Astrocyte of the cerebellum (primary cell): ENCODE results near the gene YLPM1.

Experiments used
- DNase-seq: peaks from one replicate; pipeline ENCODE4 v3.0.0-alpha.2; 2011; ENCODE audit warnings: low read depth
- H3K4me3 ChIP-seq: 2 replicates; pipeline ENCODE4 v1.5.1; 2011; ENCODE audit warnings: mild to moderate bottlenecking, low read depth, low read length, moderate library complexity
- in situ Hi-C: cut with HindIII; loops from 2 replicates; pipeline ENCODE4 v1.10.0; 2017; ENCODE audit warnings: low sequenced_read_pairs
- TF ChIP-seq, protein P1 (sequence below): IDR thresholded peaks from 2 replicates; pipeline ENCODE4 v1.5.1; 2012; ENCODE audit warnings: low read length, low read depth, moderate library complexity, mild to moderate bottlenecking; ENCODE audit errors: missing control alignments

Gene YLPM1

DNA sequence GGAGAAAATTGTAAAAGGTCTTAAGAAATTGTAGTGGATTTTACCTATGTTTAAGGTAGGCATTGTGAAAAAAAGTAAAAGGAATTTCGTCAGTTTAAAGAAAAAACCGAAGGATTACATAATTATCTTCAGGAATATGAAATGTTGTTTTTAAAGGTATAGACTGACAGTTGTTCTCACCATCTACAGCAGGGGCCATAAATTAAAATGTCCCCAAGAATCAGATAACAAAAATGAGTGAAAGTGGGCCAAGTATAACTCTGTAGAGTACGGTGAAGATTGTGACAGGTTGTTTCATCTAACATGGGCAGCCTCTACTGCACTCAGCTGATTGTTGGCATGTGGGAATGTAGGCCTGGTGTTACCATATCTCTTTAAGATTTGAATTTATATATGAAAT is 38.3 kb downstream of the YLPM1 start:
- DNase-seq, result no peak
- in situ Hi-C loops, result no loop called here
- no peak overlapping the region for H3K4me3 ChIP-seq
- TF ChIP-seq, protein P1, sequence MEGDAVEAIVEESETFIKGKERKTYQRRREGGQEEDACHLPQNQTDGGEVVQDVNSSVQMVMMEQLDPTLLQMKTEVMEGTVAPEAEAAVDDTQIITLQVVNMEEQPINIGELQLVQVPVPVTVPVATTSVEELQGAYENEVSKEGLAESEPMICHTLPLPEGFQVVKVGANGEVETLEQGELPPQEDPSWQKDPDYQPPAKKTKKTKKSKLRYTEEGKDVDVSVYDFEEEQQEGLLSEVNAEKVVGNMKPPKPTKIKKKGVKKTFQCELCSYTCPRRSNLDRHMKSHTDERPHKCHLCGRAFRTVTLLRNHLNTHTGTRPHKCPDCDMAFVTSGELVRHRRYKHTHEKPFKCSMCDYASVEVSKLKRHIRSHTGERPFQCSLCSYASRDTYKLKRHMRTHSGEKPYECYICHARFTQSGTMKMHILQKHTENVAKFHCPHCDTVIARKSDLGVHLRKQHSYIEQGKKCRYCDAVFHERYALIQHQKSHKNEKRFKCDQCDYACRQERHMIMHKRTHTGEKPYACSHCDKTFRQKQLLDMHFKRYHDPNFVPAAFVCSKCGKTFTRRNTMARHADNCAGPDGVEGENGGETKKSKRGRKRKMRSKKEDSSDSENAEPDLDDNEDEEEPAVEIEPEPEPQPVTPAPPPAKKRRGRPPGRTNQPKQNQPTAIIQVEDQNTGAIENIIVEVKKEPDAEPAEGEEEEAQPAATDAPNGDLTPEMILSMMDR, result no peak

DNA sequence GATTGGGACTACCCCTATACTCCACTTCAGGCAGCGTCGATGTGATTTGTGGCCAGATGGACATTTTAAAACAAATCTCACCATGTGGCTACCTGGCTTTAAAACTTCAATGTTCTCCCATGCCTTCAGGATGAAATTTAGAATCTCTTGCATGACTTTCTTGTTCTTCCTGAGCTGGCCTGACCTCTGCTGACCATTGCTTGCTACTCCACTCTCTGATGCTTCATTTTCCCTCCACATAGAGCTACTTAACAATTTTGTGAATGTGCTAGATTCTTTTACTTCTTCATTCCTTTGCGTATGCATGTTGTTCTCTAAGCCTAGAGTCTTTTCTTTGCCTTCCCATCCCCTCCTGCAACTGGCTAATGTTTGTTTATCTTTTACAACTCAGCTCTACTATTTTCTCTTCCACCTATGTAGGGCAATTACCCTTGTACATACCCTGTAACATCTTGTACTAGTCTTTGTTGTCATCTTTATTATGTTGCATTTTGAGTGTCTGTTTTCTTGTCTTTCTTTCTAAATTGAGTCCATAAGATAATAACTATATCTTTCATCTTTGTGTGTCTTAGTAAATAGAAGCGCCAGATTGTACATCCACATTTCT is 41.2 kb downstream of the YLPM1 start:
- TF ChIP-seq, protein P1, result peak; percentile 81
- in situ Hi-C loops, result no loop called here
- no peak overlapping the region for H3K4me3 ChIP-seq
- DNase-seq, result peak; percentile 68

DNA sequence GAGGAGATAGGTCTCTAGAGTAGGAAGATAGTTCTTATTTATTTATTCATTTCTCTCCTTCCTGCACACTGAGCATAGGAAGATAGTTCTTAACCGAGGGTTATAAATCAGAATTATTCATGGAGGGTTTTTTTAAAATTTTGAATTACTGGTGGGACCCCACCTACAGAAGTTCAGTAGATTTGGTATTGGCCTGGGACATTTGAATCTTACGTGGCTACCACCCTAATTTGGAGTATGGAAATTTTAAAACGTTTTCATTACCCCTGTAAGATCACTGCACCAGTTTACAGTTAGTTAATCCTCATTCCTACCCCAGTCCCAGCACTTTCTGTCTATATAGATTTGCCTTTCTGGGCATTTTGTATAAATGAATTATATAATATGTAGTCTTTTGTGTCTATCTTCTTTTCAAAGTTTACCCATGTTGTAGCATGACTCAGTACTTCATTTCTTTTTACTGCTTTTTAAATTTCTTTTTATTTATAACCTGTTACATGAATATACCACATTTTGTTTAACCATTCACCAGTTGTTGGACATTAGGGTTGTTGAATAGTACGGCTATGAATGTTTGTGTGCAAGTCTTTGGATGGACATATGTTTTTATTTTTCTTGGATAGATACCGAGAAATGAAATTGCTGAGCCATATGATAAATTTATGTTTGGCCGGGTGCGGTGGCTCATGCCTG is 44.9 kb downstream of the YLPM1 start:
- no peak for DNase-seq
- in situ Hi-C loops, result no loop called here
- TF ChIP-seq, protein P1, result no peak
- no peak overlapping the region for H3K4me3 ChIP-seq

DNA sequence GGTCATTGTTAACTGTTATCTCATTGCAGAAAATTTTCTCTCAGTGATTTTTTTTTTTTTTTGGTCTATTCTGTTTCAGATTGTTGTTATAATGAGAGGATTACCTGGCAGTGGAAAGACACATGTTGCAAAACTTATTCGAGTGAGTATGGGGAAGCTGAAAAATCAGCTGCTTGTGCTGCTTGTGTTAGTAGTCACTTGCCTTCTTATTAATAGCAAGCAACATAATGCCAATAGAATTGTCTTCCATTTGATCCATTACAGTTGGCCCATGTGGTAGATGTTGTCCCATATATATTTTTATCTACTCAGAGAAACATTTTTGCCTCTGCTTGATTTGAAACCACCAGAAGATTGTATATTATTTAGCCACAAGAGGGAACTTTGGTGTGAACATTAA is 53.0 kb downstream of the YLPM1 start:
- H3K4me3 ChIP-seq, result no peak overlapping the region
- TF ChIP-seq, protein P1, result no peak
- in situ Hi-C loops, result no loop called here
- no peak for DNase-seq

DNA sequence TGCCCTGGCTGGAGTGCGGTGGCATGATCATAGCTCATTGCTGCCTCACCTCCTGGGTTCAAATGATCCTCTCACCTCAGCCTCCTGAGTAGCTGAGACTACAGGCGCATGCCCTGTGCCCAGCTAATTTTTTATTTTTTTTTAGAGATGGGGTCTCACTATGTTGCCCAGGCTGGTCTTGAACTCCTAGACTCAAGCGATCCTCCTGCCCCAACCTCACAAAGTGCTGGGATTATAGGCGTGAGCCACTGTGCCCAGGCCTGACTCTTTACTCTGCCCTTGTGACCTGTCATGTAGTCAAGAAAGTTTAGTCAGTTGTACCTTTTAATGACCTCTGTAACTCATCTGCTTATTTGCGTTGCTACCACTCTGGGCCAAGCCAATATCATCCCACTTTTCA is 57.2 kb downstream of the YLPM1 start:
- TF ChIP-seq, protein P1, result no peak
- in situ Hi-C loops, result no loop called here
- no peak overlapping the region for H3K4me3 ChIP-seq
- no peak for DNase-seq

DNA sequence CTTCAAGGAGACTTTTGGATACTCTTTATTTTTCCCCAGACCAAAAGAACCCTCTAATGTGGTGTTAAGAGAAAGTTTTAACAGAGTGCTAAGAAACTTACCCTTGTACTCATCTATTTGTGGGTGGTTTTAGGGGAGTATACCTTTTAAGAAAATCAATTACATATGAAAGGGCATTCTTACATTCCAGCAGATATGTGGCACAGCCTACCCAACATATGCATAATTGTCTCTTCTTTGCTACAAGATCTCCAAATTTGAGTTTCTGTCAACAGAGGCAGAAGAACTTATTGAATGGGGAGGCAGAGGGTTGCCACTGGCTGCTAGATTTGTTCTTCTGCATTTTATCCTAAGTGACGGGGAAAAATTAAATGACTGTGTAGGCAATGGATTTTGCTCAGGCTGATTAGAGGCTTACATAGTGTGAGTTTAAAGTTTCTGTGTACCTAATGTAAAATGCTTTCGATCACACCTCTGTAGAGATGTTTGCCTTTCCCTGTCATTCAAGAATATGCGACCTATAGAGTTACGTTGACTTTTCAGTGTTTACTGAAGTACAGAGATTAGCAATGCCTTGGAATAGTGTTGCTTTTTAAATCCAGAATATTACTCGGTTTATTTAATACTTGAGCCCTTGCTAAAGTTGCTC is 58.3 kb downstream of the YLPM1 start:
- in situ Hi-C loops, result no loop called here
- DNase-seq, result no peak
- H3K4me3 ChIP-seq, result no peak overlapping the region
- TF ChIP-seq, protein P1, result no peak
